DMS114 treated with DMSO at 0.1 percent for 48 hours (cell line): Measurements from ENCODE around the gene UMODL1.

ENCODE experiments used
- DNase-seq: peaks from one replicate; lab custom pipeline; 2025; ENCODE audit not compliant: unreplicated experiment; lab: John Stamatoyannopoulos, UW

Gene UMODL1

DNA sequence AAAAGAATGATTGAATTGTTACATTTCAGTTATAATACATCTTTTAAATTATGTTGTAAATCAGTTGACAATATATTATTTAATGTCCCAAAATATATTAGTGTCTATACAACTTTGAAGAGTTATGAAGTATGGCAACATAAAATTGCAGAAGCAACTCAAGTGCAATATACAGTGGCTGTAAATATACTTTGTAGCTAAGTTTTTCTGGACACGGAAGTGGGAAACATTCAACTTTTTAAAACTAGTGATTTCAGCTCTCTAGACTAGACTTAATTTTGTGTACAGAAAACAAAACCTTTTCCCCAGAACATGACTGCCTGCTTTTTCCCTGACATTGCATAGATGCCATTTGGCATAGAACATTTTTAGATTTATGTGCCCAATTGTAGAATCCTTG lies 118.3 kb downstream of the UMODL1 start:
- DNase-seq = no peak

DNA sequence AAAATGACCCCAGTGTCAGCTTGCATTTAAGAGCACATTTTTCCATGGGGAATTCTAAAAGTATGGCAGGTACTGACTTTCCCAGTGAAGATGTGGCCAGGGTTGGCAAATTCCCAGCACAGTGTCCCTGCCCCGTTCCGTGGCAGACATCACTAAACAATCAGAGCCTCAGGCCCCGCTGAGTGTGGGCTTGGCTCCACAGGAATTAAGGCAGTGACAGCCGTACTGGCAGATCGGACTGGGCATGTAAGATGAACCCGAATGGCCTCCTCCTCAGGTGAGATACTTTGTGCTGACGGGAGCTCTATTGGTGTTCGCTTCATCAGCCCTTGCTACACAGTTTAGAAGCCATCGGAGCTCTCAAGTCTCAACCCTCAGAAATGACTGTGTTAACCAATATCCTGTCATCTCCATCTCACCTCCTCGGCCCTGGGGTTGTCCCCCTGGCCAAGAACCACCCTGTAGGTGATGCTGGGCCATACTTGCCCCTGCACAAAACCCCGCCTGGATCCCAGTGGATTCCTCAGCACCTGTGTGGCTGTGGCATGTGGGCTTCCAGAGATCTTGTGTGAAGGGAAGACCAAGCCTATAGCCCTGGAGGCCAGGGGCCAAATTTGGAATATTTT lies 118.9 kb downstream of the UMODL1 start:
- DNase-seq = no peak

DNA sequence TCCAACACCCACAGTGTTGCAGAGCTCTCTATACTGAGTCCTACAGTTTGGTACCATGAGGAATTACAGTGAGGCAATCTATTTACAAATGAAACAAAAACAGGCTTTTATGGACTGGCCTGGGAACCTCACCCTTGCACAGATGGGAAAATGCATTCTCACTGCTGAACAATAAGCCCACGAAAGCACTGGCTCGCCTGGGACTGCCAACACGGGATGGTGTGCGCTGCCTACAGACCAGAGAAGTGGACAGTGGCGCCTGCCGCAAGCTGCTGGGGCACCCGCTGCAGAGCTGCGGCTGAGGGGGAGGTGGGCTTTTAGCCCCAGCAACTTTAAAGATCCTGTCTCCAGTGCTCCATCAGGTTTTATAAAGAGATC lies 119.4 kb downstream of the UMODL1 start:
- no peak for DNase-seq

DNA sequence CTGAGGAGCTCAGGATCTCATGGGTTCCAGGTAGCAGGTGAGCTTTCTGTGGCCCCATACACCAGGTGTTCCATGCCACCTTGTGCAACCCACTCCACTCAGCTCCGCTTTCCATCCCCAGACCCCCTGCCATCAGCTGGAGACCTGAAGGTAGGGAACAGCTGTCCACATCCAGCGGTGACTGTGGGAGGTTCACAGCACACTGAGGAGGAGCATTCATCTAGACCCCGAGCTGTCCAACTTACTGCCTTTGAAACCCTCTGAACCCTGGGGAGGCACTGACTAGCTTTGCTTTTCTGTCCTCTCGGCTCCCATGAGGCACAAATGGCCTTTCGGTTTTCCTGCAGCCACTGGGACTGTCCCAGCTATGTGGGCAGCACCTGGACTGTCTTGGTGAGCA lies 119.9 kb downstream of the UMODL1 start:
- DNase-seq = no peak

DNA sequence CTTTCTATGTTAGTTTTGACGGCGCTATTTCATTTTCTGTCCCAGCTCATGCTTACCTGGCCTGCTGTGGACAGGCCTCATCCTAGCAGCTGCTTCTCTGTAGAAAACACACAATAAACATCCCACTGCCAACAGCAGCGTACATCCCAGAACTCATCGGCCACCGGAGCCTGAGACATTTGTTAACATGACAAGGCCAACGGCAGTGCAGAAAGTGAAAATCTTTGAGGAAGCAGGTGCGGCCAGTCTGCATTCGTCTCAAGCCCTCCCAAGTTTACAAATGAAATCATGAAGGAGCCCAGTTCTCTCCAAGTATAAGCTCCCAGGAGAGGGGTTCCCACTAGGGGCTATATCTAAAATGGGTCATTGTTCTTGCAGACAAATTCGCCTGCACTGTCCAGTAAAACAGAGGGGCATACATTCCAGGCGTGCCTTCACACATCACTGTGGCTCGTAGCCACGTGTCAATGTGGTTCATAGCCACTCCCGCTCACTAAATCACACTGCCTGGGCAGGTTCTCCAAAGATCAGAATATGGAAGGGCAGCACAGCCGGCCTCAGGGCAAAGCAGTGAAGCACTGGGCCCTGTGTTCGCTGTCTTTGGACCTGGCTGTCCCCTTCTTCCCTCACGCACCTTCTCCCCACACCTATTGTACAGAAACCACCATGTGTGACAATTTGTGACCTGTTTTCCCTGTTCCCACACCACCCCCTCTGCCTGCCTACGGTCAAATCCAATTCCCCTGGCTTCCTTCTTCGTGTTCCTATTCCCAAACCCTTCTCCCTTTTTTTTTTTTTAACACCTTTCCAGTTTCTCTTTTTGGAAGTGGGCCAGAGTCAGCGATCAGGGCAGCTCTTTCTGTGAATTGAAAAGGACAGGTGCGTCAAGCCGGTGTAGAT lies 120.8 kb downstream of the UMODL1 start:
- DNase-seq = no peak
